UCSD-AML1 (cell line): ENCODE results near the gene RPL5.
"Not testable (repeated sequence)": the region's sequence is repeated elsewhere in the genome, so short reads cannot be mapped to it uniquely, and the experiment has no call there.

ENCODE experiments used
- DNase-seq: peaks from one replicate; lab custom pipeline; 2025; ENCODE audit not compliant: unreplicated experiment; lab: John Stamatoyannopoulos, UW

RPL5 gene

GRCh38 chr1:92831762-92832536 is at the start of gene RPL5:
TSS of gene RPL5 (plus strand) at chr1:92832040. CDS start at chr1:92832115, 75 bp downstream.
- peak; percentile 98 for DNase-seq

- DNase-seq, result not testable (repeated sequence)
These were observed 48.3 kb upstream of the RPL5 start for GRCh38 chr1:92783550-92783949.

- DNase-seq, result peak; percentile 29
These were observed 47.7 kb upstream of the RPL5 start for GRCh38 chr1:92784021-92784638.

- DNase-seq, result peak; percentile 92
These were observed 47.0 kb upstream of the RPL5 start, which contains the start of gene EVI5 for GRCh38 chr1:92784639-92785500. TSS of gene EVI5 (minus strand) at chr1:92785108. CDS start at chr1:92736546, 48,562 bp downstream.

DNA sequence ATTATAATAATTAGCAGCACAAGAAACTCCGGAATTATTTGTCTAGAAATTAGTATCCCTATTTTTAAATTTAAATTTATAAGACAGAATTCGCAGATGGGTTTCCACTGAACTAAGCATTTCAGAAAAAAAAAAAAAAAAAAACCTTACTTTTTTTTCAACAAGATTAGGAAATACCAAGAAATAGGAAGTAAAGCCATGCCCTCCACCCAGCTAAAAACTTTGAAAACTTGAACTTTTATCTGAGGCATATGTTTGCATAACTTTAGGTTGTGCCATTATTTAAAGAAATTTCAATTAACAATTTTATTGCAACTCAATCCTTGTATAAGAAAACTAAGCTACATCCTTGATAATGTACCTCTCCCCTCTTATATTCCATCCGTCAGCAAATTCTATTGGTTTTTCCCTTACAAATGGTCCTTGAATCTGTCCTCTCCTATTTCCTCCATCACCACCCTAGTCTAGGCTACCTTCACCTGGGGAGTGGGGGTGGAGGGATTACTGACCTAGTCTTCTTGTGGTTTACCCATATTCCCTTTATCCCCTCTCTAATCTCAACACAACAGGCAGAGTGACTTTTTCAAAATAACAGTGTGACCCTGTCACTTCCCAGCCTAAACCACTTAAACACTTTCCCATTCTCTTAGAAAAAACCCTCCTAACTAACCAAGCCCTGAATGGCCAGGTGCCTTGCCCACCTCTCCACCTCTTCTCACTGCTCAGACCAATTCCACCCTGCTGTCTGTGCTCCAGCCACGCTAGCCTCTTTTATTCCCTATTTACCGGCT is 45.5 kb upstream of the RPL5 start:
- no peak for DNase-seq

- no peak for DNase-seq
These were observed 41.8 kb upstream of the RPL5 start for GRCh38 chr1:92790081-92790480.

DNA sequence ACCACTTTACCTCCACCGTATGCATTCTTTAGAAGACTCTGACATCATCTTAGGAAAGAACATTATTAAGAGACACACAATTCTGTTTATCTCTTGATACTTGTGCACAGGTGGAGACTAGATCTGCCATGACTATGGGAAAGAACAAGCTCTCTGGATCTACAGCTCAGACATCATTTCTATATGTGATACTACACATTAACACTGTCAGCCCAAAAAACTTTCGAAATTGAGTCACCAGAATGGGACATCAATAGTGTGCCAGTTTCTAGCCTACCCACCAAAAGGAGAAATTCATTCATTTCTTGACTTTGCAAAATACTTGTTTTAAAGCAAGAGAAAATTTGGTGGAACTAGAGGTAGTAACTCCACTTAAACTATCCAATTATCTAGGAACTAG is 41.0 kb upstream of the RPL5 start:
- no peak for DNase-seq

DNA sequence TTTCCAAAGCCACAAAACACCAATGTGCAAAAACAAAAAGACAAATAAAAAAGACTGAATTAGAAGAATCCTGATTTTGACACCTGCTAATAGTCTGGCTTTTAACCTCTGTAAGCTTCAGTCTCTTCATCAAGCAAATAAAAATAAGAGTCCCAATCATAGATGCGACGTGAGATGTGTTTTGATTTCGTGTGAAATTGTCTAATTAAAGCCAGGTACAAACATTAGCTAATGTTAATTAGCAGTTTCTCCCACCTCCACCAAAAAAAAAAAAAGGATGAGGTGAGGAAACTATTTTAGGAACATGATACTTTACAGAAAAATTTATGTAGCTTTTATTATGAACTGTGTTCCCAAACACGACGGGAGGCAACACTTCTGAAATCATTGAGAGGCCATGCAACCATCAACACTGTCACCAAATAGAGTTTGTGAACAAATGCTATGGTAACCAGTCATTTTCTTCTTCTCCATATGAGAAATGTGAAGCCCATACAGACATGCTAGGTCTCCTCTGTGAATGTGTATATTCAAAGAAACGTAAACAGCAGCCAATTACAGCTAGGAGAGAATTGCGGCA is 40.3 kb upstream of the RPL5 start:
- DNase-seq, result no peak

DNA sequence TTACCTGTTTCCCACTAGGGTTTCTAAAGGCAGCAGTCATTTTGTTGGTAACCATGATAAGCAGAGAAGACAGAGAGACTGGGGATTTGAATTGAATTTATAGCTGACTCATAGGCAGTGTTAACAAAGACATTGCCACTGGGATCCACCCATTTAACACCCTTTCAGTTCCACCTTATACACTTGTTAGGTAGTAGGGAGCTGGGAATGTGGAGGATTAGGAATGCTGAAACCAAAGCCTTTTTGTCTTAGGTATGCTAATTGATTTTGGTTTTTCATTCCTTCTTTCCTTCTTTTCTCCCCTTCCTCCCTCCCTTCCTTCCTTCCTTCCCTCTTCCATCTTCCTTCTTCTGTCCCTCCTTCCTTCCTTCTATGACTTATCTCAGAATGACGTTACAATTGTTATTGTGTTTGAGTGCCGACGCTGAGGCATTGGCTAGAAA is 39.5 kb upstream of the RPL5 start:
- DNase-seq, result no peak

GRCh38 chr1:92795166-92795565 is 36.7 kb upstream of the RPL5 start:
- DNase-seq, result no peak

GRCh38 chr1:92797297-92797696 is 34.5 kb upstream of the RPL5 start:
- DNase-seq, result no peak

- no peak for DNase-seq
These were observed 33.9 kb upstream of the RPL5 start for GRCh38 chr1:92797961-92798360.

DNA sequence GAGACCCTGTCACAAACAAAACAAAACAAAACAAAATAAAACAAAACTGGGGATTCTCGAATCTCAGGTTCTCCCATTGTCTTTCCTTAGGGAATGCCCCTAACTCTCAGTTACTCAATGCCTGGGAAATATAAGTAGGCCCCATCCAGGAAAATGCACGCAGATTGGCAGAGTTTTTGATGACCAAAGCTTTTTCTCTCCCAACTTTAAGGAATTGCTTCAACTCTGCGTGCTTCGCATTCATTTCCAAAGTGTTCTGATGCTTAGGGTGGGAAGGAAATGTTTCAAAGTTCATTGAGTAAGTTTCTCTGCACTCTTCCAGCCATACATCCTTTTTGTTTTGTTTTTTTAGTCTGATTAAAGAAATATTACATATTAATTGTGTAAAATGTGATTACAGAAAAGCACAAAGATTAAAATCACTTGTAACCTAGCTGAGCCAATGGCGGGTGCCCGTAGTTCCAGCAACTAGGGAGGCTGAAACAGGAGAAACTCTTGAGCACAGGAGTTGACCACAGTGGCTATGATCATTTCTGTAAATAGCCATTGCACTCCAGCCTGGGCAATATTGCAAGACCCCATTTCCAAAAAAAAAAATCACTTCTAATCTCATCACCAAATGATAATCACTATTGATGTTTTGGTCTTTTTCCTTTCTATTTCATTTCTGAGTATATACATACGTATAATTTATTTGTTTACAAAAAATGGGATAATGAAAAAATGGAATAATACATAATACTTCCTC is 28.5 kb upstream of the RPL5 start:
- no peak for DNase-seq

GRCh38 chr1:92804721-92805201 is 27.1 kb upstream of the RPL5 start:
- peak; percentile 15 for DNase-seq

GRCh38 chr1:92805216-92805615 is 26.6 kb upstream of the RPL5 start:
- no peak for DNase-seq

DNA sequence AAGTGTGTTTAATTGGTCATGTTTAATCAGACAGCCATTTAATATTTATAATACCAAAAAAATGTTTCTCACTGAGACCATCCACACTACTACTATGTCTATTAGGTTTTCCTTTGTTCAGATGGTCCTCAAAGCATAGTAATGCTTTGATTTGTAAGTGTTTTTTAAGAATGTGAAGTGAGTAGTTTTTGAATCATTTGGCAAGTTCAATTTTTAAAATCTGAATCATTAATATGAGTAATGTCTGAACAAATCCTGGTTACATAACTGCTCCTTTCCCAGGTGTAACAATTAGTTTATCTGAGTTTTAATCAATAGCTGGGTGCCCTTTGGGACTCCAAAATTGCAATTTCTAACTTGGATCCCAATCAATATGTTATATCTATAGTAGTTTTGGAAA is 23.5 kb upstream of the RPL5 start:
- no peak for DNase-seq

GRCh38 chr1:92816732-92817131 is 15.1 kb upstream of the RPL5 start:
- DNase-seq, result no peak

- no peak for DNase-seq
These were observed 14.6 kb upstream of the RPL5 start for GRCh38 chr1:92817137-92817697.
